ENCODE results near the gene CREB5.

CREB5 gene

GRCh38 chr7:28672397-28672797, 260.1 kb downstream of the CREB5 start:
- no peak for DNase-seq (ENCODE audit: extremely low spot score)
- ChIA-PET POLR2A (no interaction called here), CTCF (interaction anchor here (1.0 to 1.9 kb wide), 3 partner anchors 11 to 22 kb away, joined by 3 to 4 read pairs (median 3); no protein-coding TSS in a partner anchor)
- no peak for TF ChIP-seq CTCF (IDR thresholded peaks at IDR 0.05; ENCODE audit: control extremely low read depth, extremely low read depth, low read depth, missing control alignments)

GRCh38 chr7:28674359-28674782, 262.1 kb downstream of the CREB5 start:
- DNase-seq (ENCODE audit: extremely low spot score) = no peak
- CTCF ChIA-PET = interaction anchor here (0.9 to 1.8 kb wide), 3 partner anchors 12 to 181 kb away, joined by 3 read pairs; no protein-coding TSS in a partner anchor
- POLR2A ChIA-PET = no interaction called here
- TF ChIP-seq CTCF (IDR thresholded peaks at IDR 0.05; ENCODE audit: control extremely low read depth, extremely low read depth, low read depth, missing control alignments) = no peak

- DNase-seq (ENCODE audit: extremely low spot score) = no peak
- POLR2A ChIA-PET = no interaction called here
- no peak for TF ChIP-seq CTCF (IDR thresholded peaks at IDR 0.05; ENCODE audit: control extremely low read depth, extremely low read depth, low read depth, missing control alignments)
- CTCF ChIA-PET = interaction anchor here (0.7 to 1.8 kb wide), 3 partner anchors 9 to 180 kb away, joined by 3 read pairs; no protein-coding TSS in a partner anchor
These were observed 263.1 kb downstream of the CREB5 start for GRCh38 chr7:28675429-28675828.

- no peak for TF ChIP-seq CTCF (IDR thresholded peaks at IDR 0.05; ENCODE audit: control extremely low read depth, extremely low read depth, low read depth, missing control alignments)
- CTCF ChIA-PET = interaction anchor here (1.1 kb wide), 1 partner anchor 8 kb away, joined by 4 read pairs; no protein-coding TSS in a partner anchor
- POLR2A ChIA-PET = no interaction called here
- no peak for DNase-seq (ENCODE audit: extremely low spot score)
These were observed 265.4 kb downstream of the CREB5 start for GRCh38 chr7:28677668-28678067.

- ChIA-PET POLR2A (no interaction called here), CTCF (interaction anchor here (0.6 kb wide), 1 partner anchor 36 kb away, joined by 3 read pairs; no protein-coding TSS in a partner anchor)
- no peak for TF ChIP-seq CTCF (IDR thresholded peaks at IDR 0.05; ENCODE audit: control extremely low read depth, extremely low read depth, low read depth, missing control alignments)
- no peak for DNase-seq (ENCODE audit: extremely low spot score)
These were observed 266.2 kb downstream of the CREB5 start for GRCh38 chr7:28678431-28678965.

GRCh38 chr7:28681693-28682310, 269.5 kb downstream of the CREB5 start:
- CTCF ChIA-PET = no interaction called here
- POLR2A ChIA-PET = no interaction called here
- DNase-seq (ENCODE audit: extremely low spot score) = no peak
- TF ChIP-seq CTCF (IDR thresholded peaks at IDR 0.05; ENCODE audit: control extremely low read depth, extremely low read depth, low read depth, missing control alignments) = no peak
